GM10248 (cell line): ENCODE results near the gene ANKRD16.

ENCODE experiments used
- CTCF ChIA-PET: fragments of 300-600 bp; sonication (Branson Sonifier 250); formaldehyde crosslinking; extraction: SDS; loops from one replicate; lab custom pipeline; 2021; ENCODE audit warnings: antibody characterized with exemption; lab: Yijun Ruan, JAX
- POLR2A ChIA-PET: fragments of 350-650 bp; sonication (Branson Sonifier 250); formaldehyde crosslinking; extraction: SDS; loops from one replicate; lab custom pipeline; 2020; ENCODE audit warnings: antibody characterized with exemption; lab: Yijun Ruan, JAX
- DNase-seq: peaks from one replicate; pipeline ENCODE4 v3.0.0; 2012; ENCODE audit errors: extremely low spot score
- TF ChIP-seq, protein P1 (sequence below): IDR thresholded peaks from 2 replicates; pipeline ENCODE4 v1.5.1; 2012; ENCODE audit warnings: mild to moderate bottlenecking, low read depth; ENCODE audit errors: extremely low read depth, missing control alignments, control extremely low read depth

ANKRD16 gene

DNA sequence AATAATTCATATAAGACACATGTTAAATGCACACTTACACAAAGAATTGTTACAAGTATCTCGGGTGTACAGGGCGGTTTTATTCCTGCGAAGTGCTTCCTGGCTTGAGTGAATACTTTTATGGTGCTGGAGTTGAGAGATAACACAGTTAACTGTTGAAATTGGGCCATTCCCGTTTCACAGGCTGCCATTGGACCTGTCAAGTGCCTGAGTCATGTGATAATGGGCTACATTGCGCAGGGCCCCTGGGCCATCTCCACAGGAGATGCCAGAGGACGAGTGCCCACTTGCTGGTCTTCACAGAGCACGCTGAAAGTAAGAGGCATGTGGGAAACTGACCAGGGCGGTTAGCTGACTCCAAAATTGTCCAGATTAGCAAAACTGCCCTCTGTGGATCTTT is 5.2 kb upstream of the ANKRD16 start:
- DNase-seq, result no peak
- TF ChIP-seq, protein P1, sequence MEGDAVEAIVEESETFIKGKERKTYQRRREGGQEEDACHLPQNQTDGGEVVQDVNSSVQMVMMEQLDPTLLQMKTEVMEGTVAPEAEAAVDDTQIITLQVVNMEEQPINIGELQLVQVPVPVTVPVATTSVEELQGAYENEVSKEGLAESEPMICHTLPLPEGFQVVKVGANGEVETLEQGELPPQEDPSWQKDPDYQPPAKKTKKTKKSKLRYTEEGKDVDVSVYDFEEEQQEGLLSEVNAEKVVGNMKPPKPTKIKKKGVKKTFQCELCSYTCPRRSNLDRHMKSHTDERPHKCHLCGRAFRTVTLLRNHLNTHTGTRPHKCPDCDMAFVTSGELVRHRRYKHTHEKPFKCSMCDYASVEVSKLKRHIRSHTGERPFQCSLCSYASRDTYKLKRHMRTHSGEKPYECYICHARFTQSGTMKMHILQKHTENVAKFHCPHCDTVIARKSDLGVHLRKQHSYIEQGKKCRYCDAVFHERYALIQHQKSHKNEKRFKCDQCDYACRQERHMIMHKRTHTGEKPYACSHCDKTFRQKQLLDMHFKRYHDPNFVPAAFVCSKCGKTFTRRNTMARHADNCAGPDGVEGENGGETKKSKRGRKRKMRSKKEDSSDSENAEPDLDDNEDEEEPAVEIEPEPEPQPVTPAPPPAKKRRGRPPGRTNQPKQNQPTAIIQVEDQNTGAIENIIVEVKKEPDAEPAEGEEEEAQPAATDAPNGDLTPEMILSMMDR, result no peak
- CTCF ChIA-PET, result interaction anchor here (1.2 to 2.1 kb wide), 6 partner anchors 9 to 84 kb away, joined by 3 to 6 read pairs (median 4); no protein-coding TSS in a partner anchor
- POLR2A ChIA-PET, result no interaction called here

DNA sequence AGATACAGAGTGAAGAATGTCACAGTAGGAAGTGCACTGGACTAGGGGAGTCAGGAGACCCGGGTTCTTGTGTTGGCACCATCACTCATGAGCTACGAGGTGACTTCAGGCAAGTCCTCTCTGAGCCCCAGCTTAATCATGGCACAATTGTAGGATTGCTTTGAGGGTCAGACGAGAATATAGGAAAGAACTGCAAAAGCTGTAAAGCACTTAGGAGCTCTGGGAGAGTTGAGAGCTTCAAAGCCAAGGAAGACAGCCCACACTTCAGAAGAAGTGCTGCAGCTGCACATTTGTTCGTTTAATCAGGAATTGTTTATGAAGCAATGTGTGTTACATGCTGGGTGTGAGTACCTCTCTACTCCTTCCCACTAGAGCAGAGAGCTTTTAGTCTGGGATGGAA is 4.7 kb upstream of the ANKRD16 start:
- ChIA-PET POLR2A (no interaction called here), CTCF (interaction anchor here (1.2 to 2.1 kb wide), 5 partner anchors 10 to 84 kb away, joined by 3 to 6 read pairs (median 4); no protein-coding TSS in a partner anchor)
- no peak for DNase-seq
- TF ChIP-seq, protein P1, result no peak

- ChIA-PET POLR2A (no interaction called here), CTCF (interaction anchor here (1.3 to 2.1 kb wide), 3 partner anchors 11 to 21 kb away, joined by 3 to 6 read pairs (median 4); no protein-coding TSS in a partner anchor)
- TF ChIP-seq, protein P1, result no peak
- DNase-seq, result no peak
Measured at GRCh38 chr10:5893321-5893720, 3.6 kb upstream of the ANKRD16 start.

DNA sequence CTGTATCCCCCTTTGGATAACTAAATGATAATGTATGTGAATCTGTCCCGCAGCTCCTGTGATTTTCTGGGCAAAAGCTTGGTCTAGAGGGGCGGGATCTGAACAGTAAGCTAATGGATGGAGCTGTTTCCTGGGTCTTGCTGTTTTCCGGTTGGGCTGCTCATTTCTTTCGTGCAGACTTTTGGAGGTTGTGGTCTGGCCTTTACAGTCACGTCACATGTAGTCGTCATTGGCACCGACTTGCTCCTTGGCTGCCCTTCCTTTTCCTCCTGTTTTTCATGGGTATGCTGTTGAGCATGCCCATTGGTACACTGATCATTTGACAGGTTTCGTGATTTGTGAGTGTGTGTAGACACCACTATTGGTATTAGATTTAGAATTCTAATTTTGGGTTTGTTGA is 2.3 kb upstream of the ANKRD16 start:
- CTCF ChIA-PET, result interaction anchor here (1.0 to 1.1 kb wide), 2 partner anchors 18 to 198 kb away, joined by 3 read pairs; no protein-coding TSS in a partner anchor
- POLR2A ChIA-PET, result no interaction called here
- DNase-seq, result no peak
- TF ChIP-seq, protein P1, result no peak

- POLR2A ChIA-PET, result interaction anchor here (1.3 kb wide), 1 partner anchor 38 kb away, joined by 3 read pairs; no protein-coding TSS in a partner anchor
- DNase-seq, result no peak
- TF ChIP-seq, protein P1, result no peak
- CTCF ChIA-PET, result interaction anchor here (0.6 to 2.4 kb wide), 6 partner anchors 9 to 199 kb away, joined by 3 to 12 read pairs (median 3); no protein-coding TSS in a partner anchor
Measured at GRCh38 chr10:5891009-5891408, 1.3 kb upstream of the ANKRD16 start.

DNA sequence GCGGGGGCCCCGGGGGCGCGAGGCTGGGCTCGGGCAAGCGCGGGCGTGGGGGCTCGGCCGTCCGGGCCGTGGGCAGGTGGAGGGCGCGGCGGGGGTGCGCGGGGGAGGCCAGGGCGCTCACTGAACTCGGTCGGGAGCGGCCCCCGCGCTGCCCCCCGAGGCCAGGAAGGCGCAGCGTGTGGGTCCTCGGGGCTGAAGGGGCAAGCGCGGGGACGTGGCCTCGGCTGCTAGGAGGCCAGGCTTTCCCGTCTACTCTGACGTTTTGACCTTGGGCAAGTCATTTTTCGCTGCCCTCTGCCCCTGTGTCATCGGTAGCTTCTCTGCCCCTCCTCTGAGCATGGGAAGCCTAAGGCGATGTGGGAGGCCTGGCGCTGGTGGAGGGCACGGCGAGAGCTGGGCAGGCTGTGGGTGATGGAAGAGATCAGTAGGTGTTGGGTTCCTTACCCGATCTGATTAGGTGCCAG is 791 bp upstream of the ANKRD16 start:
- TF ChIP-seq, protein P1, result no peak
- CTCF ChIA-PET, result interaction anchor here (0.6 to 2.4 kb wide), 18 partner anchors 8 to 262 kb away, joined by 3 to 12 read pairs (median 3); no protein-coding TSS in a partner anchor
- POLR2A ChIA-PET, result interaction anchor here (0.6 to 1.3 kb wide), 12 partner anchors 13 to 173 kb away, joined by 3 to 10 read pairs (median 4); no protein-coding TSS in a partner anchor
- no peak for DNase-seq
